ENCODE results near the gene ARID1A. TPM values are rescaled to one million over a fixed set of nuclear protein-coding genes. Genes with fewer than 3 reads are reported as not detected.

ARID1A gene
- total and polyA plus RNA-seq, 7 donors: 7.2 to 47.1 (median 22.7) TPM

DNA sequence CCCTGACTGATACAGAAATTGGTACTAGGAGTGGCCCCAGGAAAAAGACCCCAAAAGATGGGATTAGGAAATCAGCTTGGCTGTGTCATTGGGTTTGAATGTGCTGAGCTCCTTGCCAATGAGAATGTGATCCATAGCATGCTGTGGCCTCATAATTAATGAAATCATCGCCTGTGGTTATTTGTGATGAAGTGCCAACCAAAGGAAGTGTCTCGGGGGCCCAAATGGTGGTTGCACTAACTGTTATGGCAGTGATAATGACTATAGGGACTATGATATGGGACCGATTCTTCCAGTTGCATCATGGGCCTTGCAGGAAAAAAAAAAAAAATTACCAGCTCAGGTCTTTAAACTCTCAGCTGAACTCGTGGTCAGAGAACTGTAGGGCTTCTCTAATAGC, 115.2 kb downstream of the ARID1A start:
- 73 to 80% methylated on average over 4 of the region's 4 CpGs for WGBS, 2 donors
- no peak for TF ChIP-seq POLR2A (IDR thresholded peaks at IDR 0.05)
- TF ChIP-seq, protein P1, sequence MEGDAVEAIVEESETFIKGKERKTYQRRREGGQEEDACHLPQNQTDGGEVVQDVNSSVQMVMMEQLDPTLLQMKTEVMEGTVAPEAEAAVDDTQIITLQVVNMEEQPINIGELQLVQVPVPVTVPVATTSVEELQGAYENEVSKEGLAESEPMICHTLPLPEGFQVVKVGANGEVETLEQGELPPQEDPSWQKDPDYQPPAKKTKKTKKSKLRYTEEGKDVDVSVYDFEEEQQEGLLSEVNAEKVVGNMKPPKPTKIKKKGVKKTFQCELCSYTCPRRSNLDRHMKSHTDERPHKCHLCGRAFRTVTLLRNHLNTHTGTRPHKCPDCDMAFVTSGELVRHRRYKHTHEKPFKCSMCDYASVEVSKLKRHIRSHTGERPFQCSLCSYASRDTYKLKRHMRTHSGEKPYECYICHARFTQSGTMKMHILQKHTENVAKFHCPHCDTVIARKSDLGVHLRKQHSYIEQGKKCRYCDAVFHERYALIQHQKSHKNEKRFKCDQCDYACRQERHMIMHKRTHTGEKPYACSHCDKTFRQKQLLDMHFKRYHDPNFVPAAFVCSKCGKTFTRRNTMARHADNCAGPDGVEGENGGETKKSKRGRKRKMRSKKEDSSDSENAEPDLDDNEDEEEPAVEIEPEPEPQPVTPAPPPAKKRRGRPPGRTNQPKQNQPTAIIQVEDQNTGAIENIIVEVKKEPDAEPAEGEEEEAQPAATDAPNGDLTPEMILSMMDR (IDR thresholded peaks at IDR 0.05): no peak
- DNase-seq: no peak
- no peak overlapping the region for H3K4me3 ChIP-seq
- no peak overlapping the region for H3K27ac ChIP-seq
- no peaks in the 10 kb centered on the region for H3K27me3 ChIP-seq
- no peaks in the 10 kb centered on the region for H3K36me3 ChIP-seq
- H3K4me1 ChIP-seq: peaks cover 0 to 3% (median 0%) of the 10 kb centered on the region in 4 donors
- intact Hi-C loops (cut with DNase I): loop anchor here (2.0 kb wide), 1 partner anchor 66 kb away; no protein-coding TSS in a partner anchor
- no peaks in the 10 kb centered on the region for H3K9me3 ChIP-seq

DNA sequence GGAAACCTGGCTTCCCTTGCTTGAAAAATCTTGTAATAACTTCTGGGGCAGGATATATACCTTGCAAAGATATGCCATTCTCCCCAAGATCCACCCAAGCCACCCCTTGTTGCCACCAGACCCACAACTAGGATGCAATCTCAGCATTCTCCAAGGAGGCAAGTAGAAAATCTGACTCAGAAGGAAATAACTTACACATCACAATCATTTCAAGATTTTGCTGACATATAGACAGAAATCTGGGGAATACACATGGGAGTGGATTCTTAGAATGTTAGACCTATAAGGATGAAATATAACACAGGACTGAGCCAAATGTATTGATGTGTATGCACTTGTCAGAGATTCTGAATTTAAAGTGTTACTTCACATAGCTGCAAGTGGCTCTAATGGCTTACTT, 115.9 kb downstream of the ARID1A start:
- no peak for DNase-seq
- Histone ChIP-seq H3K27me3 (no peaks in the 10 kb centered on the region), H3K4me3 (no peak overlapping the region), H3K36me3 (no peaks in the 10 kb centered on the region), H3K27ac (no peak overlapping the region), H3K4me1 (peaks cover 0 to 3% (median 0%) of the 10 kb centered on the region in 4 donors), H3K9me3 (no peaks in the 10 kb centered on the region)
- intact Hi-C loops (cut with DNase I): loop anchor here (2.0 kb wide), 1 partner anchor 65 kb away; no protein-coding TSS in a partner anchor
- TF ChIP-seq, protein P1 (IDR thresholded peaks at IDR 0.05): no peak
- TF ChIP-seq POLR2AphosphoS5 (IDR thresholded peaks at IDR 0.05) (no peak), POLR2A (IDR thresholded peaks at IDR 0.05) (no peak), EP300 (IDR thresholded peaks at IDR 0.05) (no peak)

DNA sequence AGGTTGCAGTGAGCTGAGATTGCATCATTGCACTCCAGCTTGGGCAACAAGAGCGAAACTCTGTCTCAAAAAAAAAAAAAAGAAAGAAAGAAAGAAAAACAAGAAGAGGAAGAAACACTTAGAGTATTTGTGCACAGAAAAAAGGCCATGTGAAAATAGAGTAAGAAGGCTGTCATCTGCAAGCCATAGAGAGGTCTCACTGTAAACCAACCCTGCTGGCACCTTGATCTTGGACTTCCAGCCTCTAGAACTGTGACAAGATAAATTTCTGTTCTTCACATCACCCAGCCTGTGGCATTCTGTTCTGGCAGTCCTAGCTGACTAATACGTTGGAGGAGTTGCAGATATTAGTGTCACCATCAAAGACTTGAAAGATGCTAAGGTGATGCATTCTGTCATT, 118.6 kb downstream of the ARID1A start:
- Histone ChIP-seq H3K9me3 (no peaks in the 10 kb centered on the region), H3K36me3 (no peaks in the 10 kb centered on the region), H3K27me3 (no peaks in the 10 kb centered on the region), H3K4me3 (no peak overlapping the region), H3K4me1 (peaks cover 0 to 3% (median 0%) of the 10 kb centered on the region in 4 donors), H3K27ac (no peak overlapping the region)
- TF ChIP-seq EP300 (IDR thresholded peaks at IDR 0.05) (no peak), POLR2A (IDR thresholded peaks at IDR 0.05) (no peak), POLR2AphosphoS5 (IDR thresholded peaks at IDR 0.05) (no peak)
- TF ChIP-seq, protein P1 (IDR thresholded peaks at IDR 0.05): no peak
- no peak for DNase-seq
- intact Hi-C loops (cut with DNase I): no loop called here
- 95 to 96% methylated on average over 2 of the region's 2 CpGs for WGBS, 2 donors

GRCh38 chr1:26814893-26815292, 119.1 kb downstream of the ARID1A start:
- Histone ChIP-seq H3K36me3 (no peaks in the 10 kb centered on the region), H3K4me1 (peaks cover 0 to 3% (median 0%) of the 10 kb centered on the region in 4 donors), H3K27ac (no peak overlapping the region), H3K9me3 (no peaks in the 10 kb centered on the region), H3K4me3 (no peak overlapping the region), H3K27me3 (no peaks in the 10 kb centered on the region)
- no peak for DNase-seq
- 92 to 93% methylated on average over 3 of the region's 3 CpGs for WGBS, 2 donors
- TF ChIP-seq, protein P1 (IDR thresholded peaks at IDR 0.05): no peak
- no peak for TF ChIP-seq POLR2A (IDR thresholded peaks at IDR 0.05)
- no peak for TF ChIP-seq POLR2AphosphoS5 (IDR thresholded peaks at IDR 0.05)
- intact Hi-C loops (cut with DNase I): no loop called here

DNA sequence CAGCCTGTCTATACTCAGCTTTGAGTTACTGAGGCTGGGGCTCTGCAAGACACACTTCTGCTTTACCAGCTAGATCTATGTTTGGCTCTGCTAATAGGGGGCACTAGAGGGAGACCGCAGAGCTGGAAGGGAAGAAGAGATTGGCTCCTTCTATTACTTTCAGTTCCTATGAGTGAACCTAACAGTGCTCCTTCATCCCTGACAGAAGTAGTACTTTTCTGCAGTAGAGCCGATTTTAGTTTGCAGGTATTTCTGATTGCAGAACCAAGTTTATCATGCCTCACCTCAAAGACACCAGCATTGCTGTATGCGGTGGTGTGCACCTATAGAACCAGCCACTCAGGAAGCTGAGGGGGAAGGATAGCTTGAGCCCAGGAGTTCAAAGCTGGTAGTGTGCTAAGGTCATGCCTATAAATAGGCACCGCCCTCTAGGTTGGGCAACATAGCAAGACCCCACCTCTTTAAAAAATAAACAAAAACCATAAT, 125.0 kb downstream of the ARID1A start:
- DNase-seq: no peak
- no peaks in the 10 kb centered on the region for H3K9me3 ChIP-seq
- no peak overlapping the region for H3K4me3 ChIP-seq
- no peak overlapping the region for H3K27ac ChIP-seq
- TF ChIP-seq EP300 (IDR thresholded peaks at IDR 0.05) (no peak), POLR2AphosphoS5 (IDR thresholded peaks at IDR 0.05) (no peak), POLR2A (IDR thresholded peaks at IDR 0.05) (no peak)
- TF ChIP-seq, protein P1 (IDR thresholded peaks at IDR 0.05): no peak
- peaks cover 0 to 5% (median 3%) of the 10 kb centered on the region in 4 donors for H3K4me1 ChIP-seq
- H3K36me3 ChIP-seq: no peaks in the 10 kb centered on the region
- 20 to 37% methylated on average over 4 of the region's 4 CpGs for WGBS, 2 donors
- H3K27me3 ChIP-seq: no peaks in the 10 kb centered on the region
- intact Hi-C loops (cut with DNase I): no loop called here

Data from sigmoid colon (tissue), 7 donors.